ENCODE data around the gene UBB. TPM values are rescaled to one million over a fixed set of nuclear protein-coding genes. Genes with fewer than 3 reads are reported as not detected.
"Not testable (repeated sequence)": the region's sequence is repeated elsewhere in the genome, so short reads cannot be mapped to it uniquely, and the experiment has no call there.

The UBB gene
- total RNA-seq, 1 donor from 2014 or later: 1,783 TPM

DNA sequence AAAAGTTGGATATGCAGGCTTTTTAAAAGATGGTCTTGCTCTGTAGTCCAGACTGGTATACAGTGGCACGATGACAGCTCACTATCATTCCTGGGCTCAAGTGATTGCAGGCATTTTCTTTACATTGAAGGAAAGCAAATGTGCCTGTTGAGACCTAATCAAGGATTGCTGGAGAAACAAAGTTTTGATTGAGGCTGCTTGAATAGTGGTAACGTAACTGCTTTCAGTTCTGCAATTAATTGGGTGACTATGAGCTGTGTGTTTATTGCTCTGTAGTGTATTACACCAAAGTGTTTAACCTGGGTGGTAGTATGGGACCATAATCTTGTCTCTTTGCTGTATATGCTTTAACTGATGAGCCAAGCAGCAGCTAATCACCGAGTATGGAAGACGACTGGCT lies 2.3 kb downstream of the UBB start:
- peak overlapping the region; percentile 94 for H3K4me3 Mint-ChIP-seq (ENCODE audit: unreplicated experiment)
- H3K9me3 ChIP-seq (ENCODE audit: insufficient read depth, low read depth, low read length): no peaks in the 10 kb centered on the region
- H3K4me1 Mint-ChIP-seq (ENCODE audit: low read depth, unreplicated experiment): peaks cover 21% of the 10 kb centered on the region
- peaks cover 21% of the 10 kb centered on the region for H3K4me1 ChIP-seq (ENCODE audit: insufficient read depth, low read length)
- DNase-seq (ENCODE audit: low read depth): no peak
- peaks cover 41% of the 10 kb centered on the region for H4K20me1 ChIP-seq (ENCODE audit: insufficient read depth, low read length)
- peaks cover 19% of the 10 kb centered on the region for H3K36me3 Mint-ChIP-seq (ENCODE audit: low read depth, unreplicated experiment)
- peak overlapping the region; percentile 58 for H3K27ac Mint-ChIP-seq (ENCODE audit: unreplicated experiment)
- H3K27ac ChIP-seq (ENCODE audit: low read depth, low read length): no peak overlapping the region
- peaks cover 36% of the 10 kb centered on the region for H3K79me2 ChIP-seq (ENCODE audit: insufficient read depth, low read length)
- peaks cover 5% of the 10 kb centered on the region for H3K9me3 Mint-ChIP-seq (ENCODE audit: unreplicated experiment)
- no peaks in the 10 kb centered on the region for H3K27me3 Mint-ChIP-seq (ENCODE audit: low read depth, unreplicated experiment)
- FAIRE-seq: no peak
- H3K4me3 ChIP-seq (ENCODE audit: insufficient read depth, low read depth, low read length): peak overlapping the region; percentile 37
- H3K9ac ChIP-seq (ENCODE audit: low read length): no peak overlapping the region
- peak overlapping the region; percentile 87 for H3K4me2 ChIP-seq (ENCODE audit: low read length)
- H2AFZ ChIP-seq (ENCODE audit: low read depth, low read length): no peak overlapping the region
- no peak for TF ChIP-seq EZH2 (IDR thresholded peaks at IDR 0.05; ENCODE audit: insufficient read depth, low read length)
- TF ChIP-seq, protein P1, sequence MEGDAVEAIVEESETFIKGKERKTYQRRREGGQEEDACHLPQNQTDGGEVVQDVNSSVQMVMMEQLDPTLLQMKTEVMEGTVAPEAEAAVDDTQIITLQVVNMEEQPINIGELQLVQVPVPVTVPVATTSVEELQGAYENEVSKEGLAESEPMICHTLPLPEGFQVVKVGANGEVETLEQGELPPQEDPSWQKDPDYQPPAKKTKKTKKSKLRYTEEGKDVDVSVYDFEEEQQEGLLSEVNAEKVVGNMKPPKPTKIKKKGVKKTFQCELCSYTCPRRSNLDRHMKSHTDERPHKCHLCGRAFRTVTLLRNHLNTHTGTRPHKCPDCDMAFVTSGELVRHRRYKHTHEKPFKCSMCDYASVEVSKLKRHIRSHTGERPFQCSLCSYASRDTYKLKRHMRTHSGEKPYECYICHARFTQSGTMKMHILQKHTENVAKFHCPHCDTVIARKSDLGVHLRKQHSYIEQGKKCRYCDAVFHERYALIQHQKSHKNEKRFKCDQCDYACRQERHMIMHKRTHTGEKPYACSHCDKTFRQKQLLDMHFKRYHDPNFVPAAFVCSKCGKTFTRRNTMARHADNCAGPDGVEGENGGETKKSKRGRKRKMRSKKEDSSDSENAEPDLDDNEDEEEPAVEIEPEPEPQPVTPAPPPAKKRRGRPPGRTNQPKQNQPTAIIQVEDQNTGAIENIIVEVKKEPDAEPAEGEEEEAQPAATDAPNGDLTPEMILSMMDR (IDR thresholded peaks at IDR 0.05; ENCODE audit: insufficient read depth, low read depth, low read length): no peak
- H3K27me3 ChIP-seq (ENCODE audit: insufficient read depth, low read length): no peaks in the 10 kb centered on the region
- H3K36me3 ChIP-seq (ENCODE audit: insufficient read depth, low read length): peaks cover 11% of the 10 kb centered on the region

DNA sequence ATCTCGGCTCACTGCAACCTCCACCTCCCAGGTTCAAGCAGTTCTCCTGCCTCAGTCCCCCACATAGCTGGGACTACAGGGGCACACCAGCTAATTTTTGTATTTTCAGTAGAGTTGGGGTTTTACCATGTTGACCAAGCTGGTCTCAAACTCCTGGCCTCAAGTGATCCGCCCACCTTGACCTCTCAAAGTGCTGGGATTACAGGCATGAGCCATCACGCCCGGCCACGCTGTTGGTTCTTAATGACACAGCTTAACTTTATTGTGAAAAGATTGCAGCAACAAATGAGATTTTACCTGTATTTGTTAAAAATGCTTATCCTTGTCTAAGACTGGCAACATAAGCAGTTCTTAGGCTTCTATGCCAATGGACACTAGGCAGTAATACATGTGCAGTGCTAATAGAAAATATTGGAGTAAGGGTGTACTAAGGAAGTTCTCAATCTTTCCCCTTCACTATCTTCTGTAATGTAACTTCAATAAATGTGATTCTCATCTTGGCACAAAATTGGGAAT lies 2.9 kb downstream of the UBB start:
- peak overlapping the region; percentile 58 for H3K27ac Mint-ChIP-seq (ENCODE audit: unreplicated experiment)
- H3K27me3 ChIP-seq (ENCODE audit: insufficient read depth, low read length): no peaks in the 10 kb centered on the region
- no peak for DNase-seq (ENCODE audit: low read depth)
- H3K4me3 Mint-ChIP-seq (ENCODE audit: unreplicated experiment): peak overlapping the region; percentile 94
- H3K9ac ChIP-seq (ENCODE audit: low read length): no peak overlapping the region
- peaks cover 21% of the 10 kb centered on the region for H3K4me1 ChIP-seq (ENCODE audit: insufficient read depth, low read length)
- no peaks in the 10 kb centered on the region for H3K9me3 ChIP-seq (ENCODE audit: insufficient read depth, low read depth, low read length)
- peaks cover 11% of the 10 kb centered on the region for H3K36me3 ChIP-seq (ENCODE audit: insufficient read depth, low read length)
- H2AFZ ChIP-seq (ENCODE audit: low read depth, low read length): no peak overlapping the region
- peak overlapping the region; percentile 87 for H3K4me2 ChIP-seq (ENCODE audit: low read length)
- H3K27me3 Mint-ChIP-seq (ENCODE audit: low read depth, unreplicated experiment): no peaks in the 10 kb centered on the region
- TF ChIP-seq, protein P1 (IDR thresholded peaks at IDR 0.05; ENCODE audit: insufficient read depth, low read depth, low read length): no peak
- TF ChIP-seq EZH2 (IDR thresholded peaks at IDR 0.05; ENCODE audit: insufficient read depth, low read length): no peak
- peaks cover 19% of the 10 kb centered on the region for H3K36me3 Mint-ChIP-seq (ENCODE audit: low read depth, unreplicated experiment)
- FAIRE-seq: no peak
- H3K79me2 ChIP-seq (ENCODE audit: insufficient read depth, low read length): peaks cover 36% of the 10 kb centered on the region
- no peak overlapping the region for H3K4me3 ChIP-seq (ENCODE audit: insufficient read depth, low read depth, low read length)
- peaks cover 5% of the 10 kb centered on the region for H3K9me3 Mint-ChIP-seq (ENCODE audit: unreplicated experiment)
- peaks cover 21% of the 10 kb centered on the region for H3K4me1 Mint-ChIP-seq (ENCODE audit: low read depth, unreplicated experiment)
- H3K27ac ChIP-seq (ENCODE audit: low read depth, low read length): no peak overlapping the region
- peaks cover 41% of the 10 kb centered on the region for H4K20me1 ChIP-seq (ENCODE audit: insufficient read depth, low read length)

DNA sequence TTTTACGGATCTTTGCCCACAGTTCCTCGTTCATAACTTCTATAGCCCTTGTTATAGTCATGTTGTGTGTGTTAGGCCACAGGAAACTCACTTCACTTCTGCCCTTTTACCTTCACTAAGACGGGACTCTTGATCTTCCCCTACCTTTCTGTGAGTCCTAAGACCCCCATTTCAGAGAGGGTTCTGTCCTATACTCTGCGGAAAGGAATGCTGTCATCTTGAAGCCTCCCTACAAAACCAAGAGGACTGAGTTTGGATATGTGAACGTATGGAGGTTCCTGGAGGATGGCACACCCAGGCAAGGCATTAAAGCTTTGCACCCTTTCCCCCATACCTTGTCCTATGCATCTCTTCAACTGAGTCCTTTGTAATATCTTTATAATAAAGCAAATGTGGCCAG lies 3.7 kb downstream of the UBB start:
- Mint-ChIP-seq H3K27ac (ENCODE audit: unreplicated experiment) (no peak overlapping the region), H3K27me3 (ENCODE audit: low read depth, unreplicated experiment) (no peaks in the 10 kb centered on the region), H3K4me1 (ENCODE audit: low read depth, unreplicated experiment) (peaks cover 21% of the 10 kb centered on the region), H3K36me3 (ENCODE audit: low read depth, unreplicated experiment) (peaks cover 19% of the 10 kb centered on the region), H3K9me3 (ENCODE audit: unreplicated experiment) (peaks cover 5% of the 10 kb centered on the region), H3K4me3 (ENCODE audit: unreplicated experiment) (no peak overlapping the region)
- H3K79me2 ChIP-seq (ENCODE audit: insufficient read depth, low read length): peaks cover 36% of the 10 kb centered on the region
- peaks cover 41% of the 10 kb centered on the region for H4K20me1 ChIP-seq (ENCODE audit: insufficient read depth, low read length)
- no peak overlapping the region for H3K9ac ChIP-seq (ENCODE audit: low read length)
- peaks cover 11% of the 10 kb centered on the region for H3K36me3 ChIP-seq (ENCODE audit: insufficient read depth, low read length)
- no peak overlapping the region for H3K4me3 ChIP-seq (ENCODE audit: insufficient read depth, low read depth, low read length)
- peak overlapping the region; percentile 87 for H3K4me2 ChIP-seq (ENCODE audit: low read length)
- H3K27ac ChIP-seq (ENCODE audit: low read depth, low read length): no peak overlapping the region
- TF ChIP-seq, protein P1 (IDR thresholded peaks at IDR 0.05; ENCODE audit: insufficient read depth, low read depth, low read length): no peak
- no peak for TF ChIP-seq EZH2 (IDR thresholded peaks at IDR 0.05; ENCODE audit: insufficient read depth, low read length)
- peaks cover 21% of the 10 kb centered on the region for H3K4me1 ChIP-seq (ENCODE audit: insufficient read depth, low read length)
- H3K27me3 ChIP-seq (ENCODE audit: insufficient read depth, low read length): no peaks in the 10 kb centered on the region
- FAIRE-seq (no peak), DNase-seq (ENCODE audit: low read depth) (no peak)
- no peaks in the 10 kb centered on the region for H3K9me3 ChIP-seq (ENCODE audit: insufficient read depth, low read depth, low read length)
- H2AFZ ChIP-seq (ENCODE audit: low read depth, low read length): no peak overlapping the region

DNA sequence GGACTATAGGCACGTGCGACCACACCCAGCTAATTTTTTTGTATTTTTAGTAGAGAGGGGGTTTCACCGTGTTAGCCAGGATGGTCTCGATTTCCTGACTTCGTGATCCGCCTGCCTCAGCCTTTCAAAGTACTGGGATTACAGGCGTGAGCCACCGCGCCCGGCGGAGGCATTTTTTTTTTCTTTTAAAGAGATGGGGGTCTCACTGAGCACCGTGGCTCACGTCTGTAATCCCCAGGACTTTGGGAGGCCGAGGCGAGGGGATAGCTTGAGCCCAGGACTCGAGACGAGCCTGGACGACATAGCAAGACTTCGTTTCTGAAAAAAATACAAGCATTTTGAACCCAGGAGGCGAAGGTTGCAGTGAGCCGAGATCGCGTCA lies 5.2 kb downstream of the UBB start:
- H3K9me3 ChIP-seq (ENCODE audit: insufficient read depth, low read depth, low read length); DNase-seq (ENCODE audit: low read depth); FAIRE-seq; H3K27ac Mint-ChIP-seq (ENCODE audit: unreplicated experiment); H3K9me3 Mint-ChIP-seq (ENCODE audit: unreplicated experiment); H3K27me3 ChIP-seq (ENCODE audit: insufficient read depth, low read length); H3K27ac ChIP-seq (ENCODE audit: low read depth, low read length); H3K27me3 Mint-ChIP-seq (ENCODE audit: low read depth, unreplicated experiment); H2AFZ ChIP-seq (ENCODE audit: low read depth, low read length): not testable (repeated sequence)
- Histone ChIP-seq H3K4me1 (ENCODE audit: insufficient read depth, low read length) (peaks cover 21% of the 10 kb centered on the region), H3K36me3 (ENCODE audit: insufficient read depth, low read length) (peaks cover 11% of the 10 kb centered on the region), H4K20me1 (ENCODE audit: insufficient read depth, low read length) (peaks cover 40% of the 10 kb centered on the region), H3K4me2 (ENCODE audit: low read length) (peak overlapping the region; percentile 84), H3K4me3 (ENCODE audit: insufficient read depth, low read depth, low read length) (peak overlapping the region; percentile 54), H3K9ac (ENCODE audit: low read length) (peak overlapping the region; percentile 52), H3K79me2 (ENCODE audit: insufficient read depth, low read length) (peaks cover 33% of the 10 kb centered on the region)
- peaks cover 21% of the 10 kb centered on the region for H3K4me1 Mint-ChIP-seq (ENCODE audit: low read depth, unreplicated experiment)
- peaks cover 19% of the 10 kb centered on the region for H3K36me3 Mint-ChIP-seq (ENCODE audit: low read depth, unreplicated experiment)
- peak overlapping the region; percentile 80 for H3K4me3 Mint-ChIP-seq (ENCODE audit: unreplicated experiment)
